Spleen (tissue), 11 donors: ENCODE results near the gene GPRIN1. TPM values are rescaled to one million over a fixed set of nuclear protein-coding genes. Genes with fewer than 3 reads are reported as not detected.

Source experiments
- DNase-seq: peaks from one replicate; pipeline ENCODE4 v3.0.0-alpha.2; 2020
- H3K27ac ChIP-seq, 8 donors: fragments of 200-600 bp; sonication (generic) in 7 of 8; 1 replicate in 4 of 8; 2 replicates in 4 of 8; pipeline versions ENCODE4 v1.5.0 to v1.8.0; 2016 to 2021; ENCODE audit warnings: inconsistent platforms in 4 of 8, mild to moderate bottlenecking in 4 of 8, moderate library complexity in 1 of 8
- H3K27me3 ChIP-seq, 7 donors: fragments of 200-600 bp; sonication (generic) in 6 of 7; replicated peaks in 1 of 7; 1 replicate in 4 of 7; 2 replicates in 3 of 7; pipeline versions ENCODE4 v1.5.0 to v1.8.0; 2016 to 2021; ENCODE audit warnings: inconsistent platforms in 3 of 7, mild to moderate bottlenecking in 1 of 7
- H3K36me3 ChIP-seq, 6 donors: fragments of 200-600 bp; sonication (generic) in 5 of 6; 1 replicate in 4 of 6; 2 replicates in 2 of 6; pipeline versions ENCODE4 v1.5.0 to v1.8.0; 2016 to 2021; ENCODE audit warnings: inconsistent platforms in 2 of 6
- H3K4me1 ChIP-seq, 6 donors: fragments of 200-600 bp; sonication (generic) in 5 of 6; 1 replicate in 3 of 6; 2 replicates in 3 of 6; pipeline versions ENCODE4 v1.5.0 to v1.8.0; 2016 to 2021; ENCODE audit warnings: inconsistent platforms in 3 of 6
- H3K4me3 ChIP-seq, 8 donors: fragments of 200-600 bp; sonication (generic) in 7 of 8; 1 replicate in 4 of 8; 2 replicates in 4 of 8; pipeline versions ENCODE4 v1.5.0 to v1.8.0; 2016 to 2021; ENCODE audit warnings: inconsistent platforms in 4 of 8, mild to moderate bottlenecking in 4 of 8, moderate library complexity in 2 of 8
- H3K9me3 ChIP-seq, 8 donors: fragments of 200-600 bp; sonication (generic) in 7 of 8; 1 replicate in 4 of 8; 2 replicates in 4 of 8; pipeline versions ENCODE4 v1.5.0 to v1.8.0; 2016 to 2021; ENCODE audit warnings: inconsistent platforms in 4 of 8
- CTCF ChIP-seq, 11 experiments: fragments of 200-600 bp in 7 of 11; fragments of 450-650 bp in 4 of 11; sonication (generic) in 4 of 11; IDR thresholded peaks in 8 of 11; conservative IDR thresholded peaks in 3 of 11; 1 replicate in 7 of 11; 2 replicates in 4 of 11; pipeline versions ENCODE4 v1.4.0 to v1.8.0; 2016 to 2021; ENCODE audit warnings: antibody characterized with exemption in 11 of 11, inconsistent platforms in 4 of 11, mild to moderate bottlenecking in 1 of 11
- POLR2A ChIP-seq, 3 donors: fragments of 450-650 bp; IDR thresholded peaks; one replicate each; pipeline ENCODE4 v1.5.1; 2017; ENCODE audit warnings: antibody characterized with exemption in 3 of 3, mild to moderate bottlenecking in 1 of 3
- POLR2AphosphoS5 ChIP-seq, 3 donors: sonication (generic); formaldehyde crosslinking; IDR thresholded peaks; one replicate each; pipeline ENCODE4 v1.5.1; 2017; ENCODE audit warnings: antibody characterized with exemption in 3 of 3
- WGBS, 5 donors: extraction: QIAGEN DNeasy Blood & Tissue Kit in 3 of 5; methylation state at CpG; one replicate each; pipeline versions ENCODE4 v1.1.5 to v1.1.7; 2013 to 2018; 5-methylcytosine and 5-hydroxymethylcytosine counted together
- intact Hi-C: fragments of 100-400 bp; cut with DNase I; formaldehyde crosslinking; loops from one replicate; pipeline ENCODE4 v1.15.0; 2023; ENCODE audit warnings: low total_unique reads
- polyA plus RNA-seq, 3 donors: library from polyadenylated mRNA; stranded (reverse); fragments of 200-250 nt; gene quantifications; one replicate each; pipeline ENCODE4 v1.2.1, GENCODE V29; 2013
- total RNA-seq, 7 donors: library from RNA; depleted of rRNA in 3 of 7; stranded (reverse); fragments of >200 nt in 3 of 7; fragmentation: NEBNext Ultra II Directional in 4 of 7; extraction: Animal tissue kit (Norgen Biotek cat#: 25700) in 4 of 7; gene quantifications; one replicate each; pipeline versions ENCODE4 v1.1.0 to v1.2.1, GENCODE V29; 2016 to 2021
- donor health status: healthy with polysubstance abuse.
- donor health status: DM: no; HTN: no; CAD: no; lungs with moderate emphysema.
- donor health status: DM: no; HTN: no; CAD: no.
- donor health status: Bipolar disorder and iron deficiency.
- donor health status: healthy.
- donor health status: DM: no; HTN: no; CAD: no.
- donor health status: DM: yes; HTN: yes; CAD: no.

The GPRIN1 gene
- total and polyA plus RNA-seq, 10 donors: 0.13 to 1.3 (median 0.76) TPM

GRCh38 chr5:176632745-176633144 lies 22.8 kb upstream of the GPRIN1 start:
- Histone ChIP-seq H3K36me3 (no peaks in the 10 kb centered on the region), H3K4me1 (peaks cover 12 to 48% (median 25%) of the 10 kb centered on the region in 6 donors), H3K9me3 (no peaks in the 10 kb centered on the region), H3K4me3 (no peak overlapping the region), H3K27ac (no peak overlapping the region), H3K27me3 (peaks cover 8 to 89% (median 42%) of the 10 kb centered on the region in 7 donors)
- TF ChIP-seq POLR2AphosphoS5 (IDR thresholded peaks at IDR 0.05): no peak
- TF ChIP-seq POLR2A (IDR thresholded peaks at IDR 0.05): no peak
- TF ChIP-seq CTCF (IDR thresholded peaks at IDR 0.05 in 8 of 11, conservative IDR thresholded peaks at IDR 0.05 in 3 of 11): no peak
- WGBS, 5 donors: 72 to 91% (median 82%) methylated on average over 2 of the region's 2 CpGs
- intact Hi-C loops: no loop called here
- no peak for DNase-seq

GRCh38 chr5:176631383-176632200 lies 21.6 kb upstream of the GPRIN1 start:
- no peak for DNase-seq
- H3K27me3 ChIP-seq: peaks cover 8 to 100% (median 42%) of the 10 kb centered on the region in 7 donors
- H3K27ac ChIP-seq: no peak overlapping the region
- H3K9me3 ChIP-seq: no peaks in the 10 kb centered on the region
- H3K36me3 ChIP-seq: no peaks in the 10 kb centered on the region
- no peak overlapping the region for H3K4me3 ChIP-seq
- peaks cover 12 to 48% (median 25%) of the 10 kb centered on the region in 6 donors for H3K4me1 ChIP-seq
- 75 to 83% (median 80%) methylated on average over 7 of the region's 7 CpGs for WGBS, 5 donors
- TF ChIP-seq POLR2AphosphoS5 (IDR thresholded peaks at IDR 0.05): no peak
- TF ChIP-seq POLR2A (IDR thresholded peaks at IDR 0.05): no peak
- no peak for TF ChIP-seq CTCF (IDR thresholded peaks at IDR 0.05 in 8 of 11, conservative IDR thresholded peaks at IDR 0.05 in 3 of 11)
- intact Hi-C loops: no loop called here

GRCh38 chr5:176630681-176631222 lies 20.8 kb upstream of the GPRIN1 start:
- Histone ChIP-seq H3K36me3 (no peaks in the 10 kb centered on the region), H3K27ac (no peak overlapping the region), H3K4me1 (peaks cover 12 to 48% (median 25%) of the 10 kb centered on the region in 6 donors), H3K27me3 (peaks cover 8 to 100% (median 42%) of the 10 kb centered on the region in 7 donors), H3K9me3 (no peaks in the 10 kb centered on the region), H3K4me3 (peak overlapping the region; percentile 21 to 70 (median 34))
- 4 to 13% (median 10%) methylated on average over 20 of the region's 20 CpGs for WGBS, 5 donors
- intact Hi-C loops: no loop called here
- TF ChIP-seq POLR2A (IDR thresholded peaks at IDR 0.05): no peak
- TF ChIP-seq CTCF (IDR thresholded peaks at IDR 0.05 in 8 of 11, conservative IDR thresholded peaks at IDR 0.05 in 3 of 11): no peak
- no peak for TF ChIP-seq POLR2AphosphoS5 (IDR thresholded peaks at IDR 0.05)
- no peak for DNase-seq
